Activated CD8-positive, alpha-beta T cell treated with anti-CD3 and anti-CD28 coated beads for 36 hours (primary cell): Measurements from ENCODE around the gene GARIN5A. TPM values are rescaled to one million over a fixed set of nuclear protein-coding genes. Genes with fewer than 3 reads are reported as not detected.
A peak's percentile ranks its signal among the peaks of the same experiment; 100 is the strongest.

Experiments used
- ATAC-seq: fragments of 200-7000 bp; cut with Tn5 transposase; one replicate; pipeline ENCODE4 v1.10.0; 2021; ENCODE audit warnings: mild to moderate bottlenecking, moderate library complexity
- CTCF ChIA-PET: fragments of 350-600 bp; sonication (Branson Sonifier 250); formaldehyde crosslinking; loops from one replicate; lab custom pipeline; 2021; ENCODE audit warnings: antibody characterized with exemption; lab: Charles Lee
- POLR2A ChIA-PET: fragments of 350-600 bp; sonication (Branson Sonifier 250); formaldehyde crosslinking; loops from one replicate; lab custom pipeline; 2021; ENCODE audit warnings: antibody characterized with exemption; lab: Charles Lee
- DNase-seq: peaks from one replicate; pipeline ENCODE4 v3.0.0-alpha.2; 2020
- H3K27ac Mint-ChIP-seq: one replicate; pipeline ENCODE4 v1.8.0; 2021; ENCODE audit warnings: mild to moderate bottlenecking, mixed read lengths
- H3K27me3 Mint-ChIP-seq: one replicate; pipeline ENCODE4 v1.8.0; 2021; ENCODE audit warnings: mixed read lengths
- H3K36me3 Mint-ChIP-seq: one replicate; pipeline ENCODE4 v1.8.0; 2021; ENCODE audit warnings: low read depth, mixed read lengths
- H3K4me1 Mint-ChIP-seq: one replicate; pipeline ENCODE4 v1.8.0; 2021; ENCODE audit warnings: low read depth, mixed read lengths
- H3K4me3 Mint-ChIP-seq: one replicate; pipeline ENCODE4 v1.8.0; 2021; ENCODE audit warnings: mild to moderate bottlenecking, moderate library complexity, mixed read lengths
- H3K9me3 Mint-ChIP-seq: one replicate; pipeline ENCODE4 v1.8.0; 2021; ENCODE audit warnings: mixed read lengths
- intact Hi-C: fragments of 100-400 bp; cut with micrococcal nuclease; formaldehyde crosslinking; loops from one replicate; pipeline ENCODE4 v1.10.0; 2022
- total RNA-seq, 2 experiments: library from RNA; stranded (reverse); gene quantifications; one replicate each; pipeline ENCODE4 v1.2.3, GENCODE V29; 2021
- TF ChIP-seq, protein P1 (sequence below): fragments of 200-600 bp; IDR thresholded peaks from one replicate; pipeline ENCODE4 v1.8.0; 2022; ENCODE audit warnings: antibody characterized with exemption, mild to moderate bottlenecking

GARIN5A gene
- 1 to 10 TPM in 1 of 2 experiments, under 1 TPM in 1; 0.36 to 1.5 TPM for total RNA-seq

DNA sequence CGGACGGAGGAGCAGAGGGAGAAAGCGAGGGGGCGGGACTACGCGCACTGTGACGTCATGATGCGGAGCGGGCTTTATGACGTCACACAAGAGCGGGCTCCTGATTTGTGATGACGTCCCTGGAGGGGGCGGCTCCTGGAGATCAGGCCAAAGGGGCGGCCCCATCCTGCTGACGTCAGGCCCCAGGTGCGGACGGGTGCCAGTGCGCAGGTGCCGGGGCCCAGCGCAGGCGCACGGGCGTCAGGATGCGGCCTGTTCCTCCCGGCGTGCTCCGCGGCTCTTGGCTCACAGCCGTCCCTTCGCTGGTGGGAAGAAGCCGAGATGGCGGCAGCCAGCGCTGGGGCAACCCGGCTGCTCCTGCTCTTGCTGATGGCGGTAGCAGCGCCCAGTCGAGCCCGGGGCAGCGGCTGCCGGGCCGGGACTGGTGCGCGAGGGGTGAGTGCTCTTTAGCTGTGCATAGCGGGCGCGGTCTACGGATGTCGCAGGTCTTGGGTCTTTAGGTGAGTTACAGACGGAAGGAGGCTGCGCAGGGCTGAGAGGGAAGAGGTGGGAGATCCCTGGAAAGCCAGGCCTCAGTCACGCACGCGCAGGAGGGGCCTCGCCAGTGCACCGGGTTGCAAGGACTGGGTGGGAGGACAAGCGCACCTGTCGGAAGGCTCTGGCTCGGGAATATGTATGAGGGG lies at the start of gene GARIN5A, which contains the start of gene EMC10:
Gene GARIN5A, minus strand, starts transcription at position 625 of the 683 bp plus-strand sequence. Its CDS starts 460 bp downstream, at position 165.
Gene EMC10, plus strand, starts transcription at position 284 of the 683 bp plus-strand sequence. Its CDS starts 38 bp downstream, at position 322.
- peaks cover 23% of the 10 kb centered on the region for H3K4me1 Mint-ChIP-seq
- peak within 1 kb of the TSS; percentile 93 for H3K27ac Mint-ChIP-seq
- no peaks in the 10 kb centered on the region for H3K27me3 Mint-ChIP-seq
- DNase-seq (peak; percentile 98), ATAC-seq (peak; percentile 98)
- ChIA-PET CTCF (interaction anchor here (1.0 kb wide), 1 partner anchor 119 kb away, joined by 3 read pairs; no protein-coding TSS in a partner anchor), POLR2A (interaction anchor here (1.1 to 1.7 kb wide), 3 partner anchors 36 to 119 kb away, joined by 3 to 5 read pairs (median 4); partner anchors contain the start of gene POLD1)
- H3K4me3 Mint-ChIP-seq = peak within 1 kb of the TSS; percentile 99
- no peaks in the 10 kb centered on the region for H3K9me3 Mint-ChIP-seq
- TF ChIP-seq, protein P1, sequence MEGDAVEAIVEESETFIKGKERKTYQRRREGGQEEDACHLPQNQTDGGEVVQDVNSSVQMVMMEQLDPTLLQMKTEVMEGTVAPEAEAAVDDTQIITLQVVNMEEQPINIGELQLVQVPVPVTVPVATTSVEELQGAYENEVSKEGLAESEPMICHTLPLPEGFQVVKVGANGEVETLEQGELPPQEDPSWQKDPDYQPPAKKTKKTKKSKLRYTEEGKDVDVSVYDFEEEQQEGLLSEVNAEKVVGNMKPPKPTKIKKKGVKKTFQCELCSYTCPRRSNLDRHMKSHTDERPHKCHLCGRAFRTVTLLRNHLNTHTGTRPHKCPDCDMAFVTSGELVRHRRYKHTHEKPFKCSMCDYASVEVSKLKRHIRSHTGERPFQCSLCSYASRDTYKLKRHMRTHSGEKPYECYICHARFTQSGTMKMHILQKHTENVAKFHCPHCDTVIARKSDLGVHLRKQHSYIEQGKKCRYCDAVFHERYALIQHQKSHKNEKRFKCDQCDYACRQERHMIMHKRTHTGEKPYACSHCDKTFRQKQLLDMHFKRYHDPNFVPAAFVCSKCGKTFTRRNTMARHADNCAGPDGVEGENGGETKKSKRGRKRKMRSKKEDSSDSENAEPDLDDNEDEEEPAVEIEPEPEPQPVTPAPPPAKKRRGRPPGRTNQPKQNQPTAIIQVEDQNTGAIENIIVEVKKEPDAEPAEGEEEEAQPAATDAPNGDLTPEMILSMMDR = no peak
- intact Hi-C loops = loop anchor here (2.0 kb wide), 1 partner anchor 34 kb away; the partner anchor contains the start of gene JOSD2
- peaks cover 25% of the 10 kb centered on the region for H3K36me3 Mint-ChIP-seq

DNA sequence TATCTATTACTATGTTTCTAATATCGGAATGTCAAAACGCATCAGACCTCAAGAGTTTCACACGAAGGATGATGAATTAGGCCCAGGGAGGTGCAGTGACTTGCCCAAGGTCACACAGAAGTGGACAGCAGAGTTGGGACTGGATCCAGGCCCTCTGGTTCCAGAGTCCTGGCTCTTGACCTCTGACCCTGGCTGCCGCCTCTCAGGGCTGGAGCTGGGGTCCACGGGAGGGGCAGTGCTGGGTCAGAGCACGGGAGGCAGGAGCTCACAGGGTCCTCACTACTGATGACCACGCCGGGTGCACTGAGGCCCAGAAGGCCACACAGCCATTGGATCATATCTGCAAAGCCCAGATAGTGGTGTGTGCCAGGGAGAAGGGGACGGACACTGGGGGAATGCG lies 46.2 kb upstream of the GARIN5A start:
- H3K27ac Mint-ChIP-seq = no peak overlapping the region
- no peak for ATAC-seq
- H3K27me3 Mint-ChIP-seq = peaks cover 2% of the 10 kb centered on the region
- ChIA-PET POLR2A (interaction anchor here (0.5 kb wide), 1 partner anchor 52 kb away, joined by 4 read pairs; no protein-coding TSS in a partner anchor), CTCF (interaction anchor here (3.1 kb wide), 1 partner anchor 14 kb away, joined by 10 read pairs; no protein-coding TSS in a partner anchor)
- H3K36me3 Mint-ChIP-seq = no peaks in the 10 kb centered on the region
- no peaks in the 10 kb centered on the region for H3K9me3 Mint-ChIP-seq
- no peak overlapping the region for H3K4me3 Mint-ChIP-seq
- no peaks in the 10 kb centered on the region for H3K4me1 Mint-ChIP-seq
- intact Hi-C loops = no loop called here
- TF ChIP-seq, protein P1 = no peak
- no peak for DNase-seq

DNA sequence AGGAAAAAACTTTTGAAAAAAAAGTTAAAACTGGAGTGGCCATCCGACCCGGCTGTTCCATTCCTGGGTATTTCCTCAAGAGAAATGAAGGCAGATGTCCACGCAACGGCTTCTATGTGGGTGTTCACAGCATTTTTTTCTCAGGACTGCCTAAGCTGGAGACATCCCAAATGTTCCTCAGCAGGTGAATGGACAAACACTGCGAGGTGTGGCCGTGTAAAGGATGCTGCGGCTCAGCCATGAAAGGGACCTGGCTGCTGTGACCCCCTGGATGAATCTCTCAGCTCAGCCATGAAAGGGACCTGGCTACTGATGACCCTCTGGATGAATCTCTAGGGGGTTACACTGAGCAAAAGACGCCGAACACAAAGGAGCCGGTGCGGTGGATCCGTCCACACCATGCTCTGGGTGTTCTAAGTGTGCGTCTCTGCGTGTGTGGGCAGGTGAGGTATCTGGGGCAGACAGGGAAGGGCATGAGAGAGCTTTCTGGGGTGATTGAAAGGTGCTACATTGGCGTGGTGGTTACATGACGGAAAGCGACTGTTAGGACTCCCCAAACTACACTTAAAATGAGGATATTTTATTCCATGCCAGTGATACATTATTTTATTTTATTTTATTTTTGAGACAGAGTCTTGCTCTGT lies 44.3 kb upstream of the GARIN5A start:
- Mint-ChIP-seq H3K27me3 (no peaks in the 10 kb centered on the region), H3K27ac (no peak overlapping the region), H3K9me3 (no peaks in the 10 kb centered on the region), H3K36me3 (no peaks in the 10 kb centered on the region), H3K4me1 (no peaks in the 10 kb centered on the region), H3K4me3 (no peak overlapping the region)
- ATAC-seq (no peak), DNase-seq (no peak)
- TF ChIP-seq, protein P1 = no peak
- CTCF ChIA-PET = interaction anchor here (3.1 kb wide), 1 partner anchor 16 kb away, joined by 10 read pairs; no protein-coding TSS in a partner anchor
- POLR2A ChIA-PET = no interaction called here
- intact Hi-C loops = no loop called here

DNA sequence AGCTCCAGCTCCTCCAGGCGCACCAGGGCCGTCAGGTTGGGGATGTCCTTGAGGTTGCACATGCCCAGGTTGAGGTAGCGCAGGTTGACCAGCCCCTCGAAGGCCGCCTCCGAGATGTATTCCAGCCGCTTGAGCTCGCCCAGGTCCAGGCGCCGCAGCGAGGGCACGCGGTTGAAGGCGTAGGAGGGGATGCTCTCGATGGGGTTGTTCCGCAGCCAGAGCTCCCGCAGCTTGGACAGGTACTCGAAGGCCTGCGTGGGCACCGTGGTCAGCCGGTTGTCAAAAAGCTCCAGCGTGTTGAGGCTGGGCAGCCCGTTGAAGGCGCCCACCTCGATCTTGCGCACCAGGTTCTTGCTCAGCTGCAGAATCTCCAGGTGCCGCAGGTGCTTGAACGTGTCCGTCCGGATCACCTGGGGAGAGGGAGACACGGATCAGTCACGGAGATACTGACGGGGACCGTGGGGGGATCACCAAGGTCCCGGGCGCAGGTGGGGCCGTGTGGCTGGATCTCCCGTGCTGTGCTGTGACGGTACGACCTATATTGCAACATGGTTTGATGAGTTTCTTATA lies 42.4 kb upstream of the GARIN5A start:
- H3K4me3 Mint-ChIP-seq = no peak overlapping the region

More for the DNA sequence above, 42.4 kb upstream of the GARIN5A start:
- Mint-ChIP-seq H3K27ac (no peak overlapping the region), H3K27me3 (peaks cover 3% of the 10 kb centered on the region), H3K4me1 (peaks cover 2% of the 10 kb centered on the region), H3K36me3 (no peaks in the 10 kb centered on the region), H3K9me3 (no peaks in the 10 kb centered on the region)
- intact Hi-C loops = no loop called here
- no peak for DNase-seq
- TF ChIP-seq, protein P1 = no peak
- CTCF ChIA-PET = interaction anchor here (1.5 to 1.7 kb wide), 2 partner anchors 15 to 151 kb away, joined by 3 to 6 read pairs; no protein-coding TSS in a partner anchor
- POLR2A ChIA-PET = no interaction called here
- ATAC-seq = no peak
